ENCODE data around the gene NKAPL. TPM values are rescaled to one million over a fixed set of nuclear protein-coding genes. Genes with fewer than 3 reads are reported as not detected.

The NKAPL gene
- total RNA-seq, 4 donors from 2014 or later, result 0.55 to 7.9 (median 0.64) TPM; not detected in 1

GRCh38 chr6:28257042-28257441 is 2.1 kb upstream of the NKAPL start:
- 0% methylated on average over 1 of the region's 1 CpG; no CpG with 5 or more reads in 1 of the 2 donors for WGBS, 2 donors (ENCODE audit: low coverage in 1 of 2)
- H3K27me3 ChIP-seq, result peaks cover 28% of the 10 kb centered on the region
- TF ChIP-seq POLR2A (IDR thresholded peaks at IDR 0.05) (no peak), POLR2AphosphoS5 (IDR thresholded peaks at IDR 0.05) (no peak), EP300 (IDR thresholded peaks at IDR 0.05; ENCODE audit: low read depth) (no peak), CTCF (IDR thresholded peaks at IDR 0.05) (no peak)
- intact Hi-C loops (cut with DNase I; ENCODE audit: low total_unique reads), result loop anchor here (10.0 kb wide), 1 partner anchor 112 kb away; the partner anchor contains the start of gene ZKSCAN8
- in situ Hi-C loops (cut with MboI; ENCODE audit: low pct_ligation_motif_present in 1 of 4, low pct_unique_long_range_greater_than_20kb in 1 of 4, low sequenced_read_pairs in 3 of 4), result loop anchor here in 1 of 4 donors (25.0 kb wide), 1 partner anchor 105 kb away; no protein-coding TSS in a partner anchor
- peaks cover 4 to 7% (median 6%) of the 10 kb centered on the region in 4 donors for H3K4me1 ChIP-seq
- no peak for DNase-seq
- no peaks in the 10 kb centered on the region for H3K9me3 ChIP-seq
- H3K4me3 ChIP-seq, result no peak overlapping the region
- H3K27ac ChIP-seq, result no peak overlapping the region
- H3K36me3 ChIP-seq, result no peaks in the 10 kb centered on the region

- peaks cover 6 to 21% (median 8%) of the 10 kb centered on the region in 4 donors for H3K4me1 ChIP-seq
- intact Hi-C loops (cut with DNase I; ENCODE audit: low total_unique reads), result no loop called here
These were observed 4.8 kb downstream of the NKAPL start for GRCh38 chr6:28263922-28264321.

GRCh38 chr6:28264834-28265401 is 5.8 kb downstream of the NKAPL start:
- intact Hi-C loops (cut with DNase I; ENCODE audit: low total_unique reads), result loop anchor here (5.0 kb wide), 1 partner anchor 92 kb away; no protein-coding TSS in a partner anchor

More at GRCh38 chr6:28263922-28264321, 4.8 kb downstream of the NKAPL start:
- no peaks in the 10 kb centered on the region for H3K36me3 ChIP-seq
- no peak for TF ChIP-seq CTCF (IDR thresholded peaks at IDR 0.05)
- no peak for DNase-seq
- 33 to 65% methylated on average over 2 of the region's 2 CpGs for WGBS, 2 donors (ENCODE audit: low coverage in 1 of 2)
- H3K9me3 ChIP-seq, result no peaks in the 10 kb centered on the region
- H3K4me3 ChIP-seq, result no peak overlapping the region
- H3K27me3 ChIP-seq, result peaks cover 12% of the 10 kb centered on the region
- H3K27ac ChIP-seq, result no peak overlapping the region
- in situ Hi-C loops (cut with MboI; ENCODE audit: low pct_ligation_motif_present in 1 of 4, low pct_unique_long_range_greater_than_20kb in 1 of 4, low sequenced_read_pairs in 3 of 4), result loop anchor here in 1 of 4 donors (25.0 kb wide), 1 partner anchor 98 kb away; no protein-coding TSS in a partner anchor

More at GRCh38 chr6:28264834-28265401, 5.8 kb downstream of the NKAPL start:
- Histone ChIP-seq H3K9me3 (no peaks in the 10 kb centered on the region), H3K36me3 (no peaks in the 10 kb centered on the region), H3K4me1 (peaks cover 6 to 21% (median 8%) of the 10 kb centered on the region in 4 donors), H3K27me3 (peaks cover 6% of the 10 kb centered on the region), H3K27ac (no peak overlapping the region), H3K4me3 (no peak overlapping the region)
- in situ Hi-C loops (cut with MboI; ENCODE audit: low pct_ligation_motif_present in 1 of 4, low pct_unique_long_range_greater_than_20kb in 1 of 4, low sequenced_read_pairs in 3 of 4), result loop anchor here in 1 of 4 donors (25.0 kb wide), 1 partner anchor 97 kb away; no protein-coding TSS in a partner anchor
- TF ChIP-seq POLR2A (IDR thresholded peaks at IDR 0.05) (no peak), POLR2AphosphoS5 (IDR thresholded peaks at IDR 0.05) (no peak), CTCF (IDR thresholded peaks at IDR 0.05) (no peak), EP300 (IDR thresholded peaks at IDR 0.05; ENCODE audit: low read depth) (no peak)
- no peak for DNase-seq
- 62% methylated on average over 4 of the region's 4 CpGs for WGBS, 2 donors (ENCODE audit: low coverage in 1 of 2)

All from transverse colon (tissue), 4 donors.